ENCODE measurements around the gene GGA1.

The GGA1 gene

DNA sequence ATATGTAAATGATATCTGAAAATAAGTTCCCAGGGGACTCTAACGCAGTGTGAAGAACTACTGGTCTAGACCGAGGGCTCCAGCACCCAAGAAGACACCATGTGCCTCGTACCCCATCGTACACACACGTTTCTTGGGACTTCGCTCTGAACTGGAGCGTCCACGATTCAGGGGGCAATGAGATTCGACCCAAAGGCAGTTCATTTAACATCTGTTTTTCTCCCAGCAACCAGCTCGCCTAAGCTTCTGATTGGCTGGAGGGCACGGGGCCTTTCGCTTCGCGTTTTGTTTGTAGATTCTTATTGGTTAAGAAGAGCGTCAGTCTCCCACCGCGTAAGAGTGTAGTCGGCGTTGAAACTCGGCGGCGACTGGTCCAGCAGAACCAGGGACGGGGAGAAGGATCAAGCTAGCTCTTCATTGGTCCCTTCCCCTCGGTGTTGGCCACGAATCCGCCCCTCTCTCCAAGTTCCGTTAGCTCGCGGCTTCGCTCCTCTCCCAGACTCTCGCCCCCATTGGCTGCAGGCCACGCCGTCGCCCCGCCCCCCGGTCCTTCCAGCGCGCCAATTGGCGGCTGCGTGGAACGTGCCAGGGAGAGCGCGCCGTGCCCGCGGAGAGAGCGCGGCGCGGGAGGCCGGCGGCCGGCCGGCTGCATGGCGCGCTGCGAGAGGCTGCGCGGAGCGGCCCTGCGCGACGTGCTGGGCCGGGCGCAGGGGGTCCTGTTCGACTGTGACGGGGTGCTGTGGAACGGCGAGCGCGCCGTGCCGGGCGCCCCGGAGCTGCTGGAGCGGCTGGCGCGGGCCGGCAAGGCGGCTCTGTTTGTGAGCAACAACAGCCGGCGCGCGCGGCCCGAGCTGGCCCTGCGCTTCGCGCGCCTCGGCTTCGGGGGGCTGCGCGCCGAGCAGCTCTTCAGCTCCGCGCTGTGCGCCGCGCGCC is 49.8 kb downstream of the GGA1 start, which contains the start of gene PDXP:
Gene PDXP (plus strand): TSS at position 591 of the 933 bp plus-strand sequence. CDS start 60 bp downstream, at position 651.
- Histone ChIP-seq H3K79me2 (ENCODE audit: low read length) (peaks cover 38% of the 10 kb centered on the region), H3K27ac (ENCODE audit: low read length) (peak within 1 kb of the TSS; percentile 19; the same call in 1 of the 2 replicates)

DNA sequence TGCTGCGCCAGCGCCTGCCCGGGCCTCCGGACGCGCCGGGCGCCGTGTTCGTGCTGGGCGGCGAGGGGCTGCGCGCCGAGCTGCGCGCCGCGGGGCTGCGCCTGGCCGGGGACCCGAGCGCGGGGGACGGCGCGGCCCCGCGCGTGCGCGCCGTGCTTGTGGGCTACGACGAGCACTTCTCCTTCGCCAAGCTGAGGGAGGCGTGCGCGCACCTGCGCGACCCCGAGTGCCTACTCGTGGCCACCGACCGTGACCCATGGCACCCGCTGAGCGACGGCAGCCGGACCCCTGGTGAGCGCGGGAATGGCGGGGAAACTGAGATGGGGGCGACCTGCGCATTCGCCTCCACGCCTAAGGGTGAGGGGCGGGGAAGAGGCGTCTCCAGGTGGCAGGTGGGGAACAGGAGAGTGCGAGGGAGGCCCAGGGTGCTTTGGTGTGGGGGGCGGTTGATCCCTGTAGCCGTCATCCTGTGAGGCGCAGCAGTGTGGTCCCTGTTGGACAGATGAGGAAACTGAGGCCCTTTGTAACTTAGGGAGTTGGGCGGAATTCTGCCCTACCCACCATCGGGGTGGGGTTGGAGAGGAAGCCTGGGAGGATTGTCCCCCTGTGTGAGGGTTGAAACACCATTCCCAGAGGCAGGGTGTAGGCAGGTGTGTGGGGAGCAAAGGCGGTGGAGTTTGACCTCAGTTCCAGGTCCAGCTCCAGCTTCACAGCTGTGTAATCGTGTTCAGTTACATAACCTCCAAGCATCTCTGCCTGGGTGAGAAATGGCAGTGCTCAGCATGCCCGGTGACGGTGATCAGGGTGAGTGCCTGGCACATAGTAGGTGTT is 50.6 kb downstream of the GGA1 start:
- Histone ChIP-seq H3K4me3 (ENCODE audit: low read length) (peak overlapping the region; percentile 79), H3K4me1 (ENCODE audit: low read length) (peaks cover 15% of the 10 kb centered on the region), H3K9ac (ENCODE audit: low read length) (peak overlapping the region; percentile 63; the same call in 1 of the 2 replicates), H3K79me2 (ENCODE audit: low read length) (peaks cover 42% of the 10 kb centered on the region), H3K27ac (ENCODE audit: low read length) (no peak overlapping the region), H3K4me2 (ENCODE audit: low read depth, low read length) (peak overlapping the region; percentile 95), H3K36me3 (replicated peaks; ENCODE audit: insufficient read depth, low read length) (no peaks in the 10 kb centered on the region), H2AFZ (ENCODE audit: low read length) (peak overlapping the region; percentile 45; the same call in 1 of the 2 replicates), H3F3A (ENCODE audit: insufficient read depth, low read length) (0 out of 2 replicates have a peak, but pooled peaks cover 7% of the 10 kb centered on the region), H3K9me2 (replicated peaks; ENCODE audit: insufficient read depth, low read length) (no peaks in the 10 kb centered on the region), H4K20me1 (ENCODE audit: insufficient read depth, low read length) (peaks cover 5% of the 10 kb centered on the region; the same call in 1 of the 2 replicates), H3K9me3 (replicated peaks; ENCODE audit: insufficient read depth, low read length) (no peaks in the 10 kb centered on the region), H3K27me3 (replicated peaks; ENCODE audit: insufficient read depth, low read length) (no peaks in the 10 kb centered on the region)
- no peak for TF ChIP-seq EZH2 (optimal IDR thresholded peaks at IDR 0.05; ENCODE audit: low read depth, low read length)
- TF ChIP-seq EZH2phosphoT487 (IDR thresholded peaks at IDR 0.05; ENCODE audit: low read length): no peak
- TF ChIP-seq, protein P1, sequence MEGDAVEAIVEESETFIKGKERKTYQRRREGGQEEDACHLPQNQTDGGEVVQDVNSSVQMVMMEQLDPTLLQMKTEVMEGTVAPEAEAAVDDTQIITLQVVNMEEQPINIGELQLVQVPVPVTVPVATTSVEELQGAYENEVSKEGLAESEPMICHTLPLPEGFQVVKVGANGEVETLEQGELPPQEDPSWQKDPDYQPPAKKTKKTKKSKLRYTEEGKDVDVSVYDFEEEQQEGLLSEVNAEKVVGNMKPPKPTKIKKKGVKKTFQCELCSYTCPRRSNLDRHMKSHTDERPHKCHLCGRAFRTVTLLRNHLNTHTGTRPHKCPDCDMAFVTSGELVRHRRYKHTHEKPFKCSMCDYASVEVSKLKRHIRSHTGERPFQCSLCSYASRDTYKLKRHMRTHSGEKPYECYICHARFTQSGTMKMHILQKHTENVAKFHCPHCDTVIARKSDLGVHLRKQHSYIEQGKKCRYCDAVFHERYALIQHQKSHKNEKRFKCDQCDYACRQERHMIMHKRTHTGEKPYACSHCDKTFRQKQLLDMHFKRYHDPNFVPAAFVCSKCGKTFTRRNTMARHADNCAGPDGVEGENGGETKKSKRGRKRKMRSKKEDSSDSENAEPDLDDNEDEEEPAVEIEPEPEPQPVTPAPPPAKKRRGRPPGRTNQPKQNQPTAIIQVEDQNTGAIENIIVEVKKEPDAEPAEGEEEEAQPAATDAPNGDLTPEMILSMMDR (IDR thresholded peaks at IDR 0.05; ENCODE audit: low read length): no peak
- DNase-seq: peak; percentile 33

More for the DNA sequence above, 49.8 kb downstream of the GGA1 start, which contains the start of gene PDXP:
- H3K4me2 ChIP-seq (ENCODE audit: low read depth, low read length): peak within 1 kb of the TSS; percentile 95
- H3K9me3 ChIP-seq (replicated peaks; ENCODE audit: insufficient read depth, low read length): no peaks in the 10 kb centered on the region
- DNase-seq: peak; percentile 100
- H3K4me3 ChIP-seq (ENCODE audit: low read length): peak within 1 kb of the TSS; percentile 79
- TF ChIP-seq EZH2phosphoT487 (IDR thresholded peaks at IDR 0.05; ENCODE audit: low read length): no peak
- TF ChIP-seq, protein P1 (IDR thresholded peaks at IDR 0.05; ENCODE audit: low read length): no peak
- no peak for TF ChIP-seq EZH2 (optimal IDR thresholded peaks at IDR 0.05; ENCODE audit: low read depth, low read length)
- H4K20me1 ChIP-seq (ENCODE audit: insufficient read depth, low read length): peaks cover 5% of the 10 kb centered on the region; the same call in 1 of the 2 replicates
- no peaks in the 10 kb centered on the region for H3K27me3 ChIP-seq (replicated peaks; ENCODE audit: insufficient read depth, low read length)
- 0 out of 2 replicates have a peak, but pooled peaks cover 7% of the 10 kb centered on the region for H3F3A ChIP-seq (ENCODE audit: insufficient read depth, low read length)
- H3K36me3 ChIP-seq (replicated peaks; ENCODE audit: insufficient read depth, low read length): no peaks in the 10 kb centered on the region
- H2AFZ ChIP-seq (ENCODE audit: low read length): peak within 1 kb of the TSS; percentile 81
- no peaks in the 10 kb centered on the region for H3K9me2 ChIP-seq (replicated peaks; ENCODE audit: insufficient read depth, low read length)
- peaks cover 15% of the 10 kb centered on the region for H3K4me1 ChIP-seq (ENCODE audit: low read length)
- H3K9ac ChIP-seq (ENCODE audit: low read length): peak within 1 kb of the TSS; percentile 63; the same call in 1 of the 2 replicates

DNA sequence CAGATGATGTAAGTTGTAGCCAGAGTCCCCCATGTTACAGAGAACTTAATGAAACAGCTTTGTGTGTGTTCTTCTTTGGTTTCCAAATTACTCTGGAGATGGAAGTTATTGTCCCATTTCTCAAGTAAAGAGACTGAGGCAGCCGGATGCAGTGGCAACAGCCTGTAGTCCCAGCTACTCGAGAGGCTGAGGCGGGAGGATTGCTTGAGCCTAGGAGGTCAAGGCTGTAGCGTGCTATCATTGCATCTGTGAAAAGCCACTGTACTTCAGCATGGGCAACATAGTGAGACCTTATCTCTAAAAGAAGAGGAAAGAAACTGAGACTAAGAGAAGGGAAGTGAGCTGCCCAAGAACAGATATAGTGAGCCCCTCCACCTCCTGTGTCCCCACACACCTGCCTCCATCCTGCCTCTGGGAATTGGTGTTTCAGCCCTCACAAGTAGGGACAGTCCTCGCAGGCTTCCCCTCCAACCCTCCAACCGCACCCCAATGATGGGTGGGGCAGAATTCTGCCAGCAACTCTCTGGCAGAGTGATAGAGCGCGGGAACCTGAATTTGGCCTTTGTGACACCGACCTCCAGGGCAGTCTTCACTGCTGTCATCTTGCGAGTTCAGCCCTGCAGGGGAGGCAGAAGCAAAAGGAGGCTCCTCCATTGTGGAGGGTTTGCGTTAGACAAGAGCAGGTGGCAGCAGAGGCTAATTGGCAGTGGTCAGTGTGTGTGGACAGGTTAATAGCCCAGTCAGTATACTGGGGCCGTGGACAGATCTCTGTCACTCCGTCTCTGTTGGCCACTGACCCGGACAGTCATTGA is 51.5 kb downstream of the GGA1 start:
- Histone ChIP-seq H3K4me1 (ENCODE audit: low read length) (peaks cover 15% of the 10 kb centered on the region), H2AFZ (ENCODE audit: low read length) (no peak overlapping the region), H3K9me3 (replicated peaks; ENCODE audit: insufficient read depth, low read length) (no peaks in the 10 kb centered on the region), H3K9me2 (replicated peaks; ENCODE audit: insufficient read depth, low read length) (no peaks in the 10 kb centered on the region), H3K36me3 (replicated peaks; ENCODE audit: insufficient read depth, low read length) (no peaks in the 10 kb centered on the region), H3K27ac (ENCODE audit: low read length) (no peak overlapping the region), H3K4me2 (ENCODE audit: low read depth, low read length) (peak overlapping the region; percentile 95), H3K27me3 (replicated peaks; ENCODE audit: insufficient read depth, low read length) (no peaks in the 10 kb centered on the region), H3K4me3 (ENCODE audit: low read length) (peak overlapping the region; percentile 79), H3K9ac (ENCODE audit: low read length) (peak overlapping the region; percentile 63; the same call in 1 of the 2 replicates), H4K20me1 (ENCODE audit: insufficient read depth, low read length) (peaks cover 5% of the 10 kb centered on the region; the same call in 1 of the 2 replicates), H3K79me2 (ENCODE audit: low read length) (peaks cover 50% of the 10 kb centered on the region), H3F3A (ENCODE audit: insufficient read depth, low read length) (0 out of 2 replicates have a peak, but pooled peaks cover 7% of the 10 kb centered on the region)
- TF ChIP-seq, protein P1 (IDR thresholded peaks at IDR 0.05; ENCODE audit: low read length): no peak
- TF ChIP-seq EZH2phosphoT487 (IDR thresholded peaks at IDR 0.05; ENCODE audit: low read length): no peak
- no peak for TF ChIP-seq EZH2 (optimal IDR thresholded peaks at IDR 0.05; ENCODE audit: low read depth, low read length)
- no peak for DNase-seq
